WERI-Rb-1 (cell line): ENCODE measurements around the gene ITIH5.
"Not testable (repeated sequence)": the region's sequence is repeated elsewhere in the genome, so short reads cannot be mapped to it uniquely, and the experiment has no call there.

Experiments used
- DNase-seq: peaks from one replicate; pipeline ENCODE4 v3.0.0-alpha.2; 2020
- H3K27ac ChIP-seq: fragments of 250-450 bp; sonication (Bioruptor Pico); 2 replicates; pipeline ENCODE4 v1.5.1; 2020; ENCODE audit warnings: mild to moderate bottlenecking, moderate library complexity
- H3K27me3 ChIP-seq: fragments of 250-450 bp; sonication (Bioruptor Pico); 2 replicates; pipeline ENCODE4 v1.5.1; 2021; ENCODE audit warnings: mild to moderate bottlenecking, low read depth, moderate library complexity; ENCODE audit not compliant: insufficient read depth, severe bottlenecking
- H3K36me3 ChIP-seq: fragments of 250-450 bp; sonication (Bioruptor Pico); 2 replicates; pipeline ENCODE4 v1.5.1; 2020; ENCODE audit warnings: mild to moderate bottlenecking, moderate library complexity
- H3K4me3 ChIP-seq: 2 replicates; pipeline ENCODE4 v1.5.1; 2011; ENCODE audit warnings: low read depth, mild to moderate bottlenecking, control low read depth, low read length
- H3K9me3 ChIP-seq: fragments of 250-450 bp; sonication (Bioruptor Pico); 2 replicates; pipeline ENCODE4 v1.5.1; 2021; ENCODE audit warnings: mild to moderate bottlenecking, moderate library complexity; ENCODE audit not compliant: severe bottlenecking
- TF ChIP-seq, protein P1 (sequence below): IDR thresholded peaks from 2 replicates; pipeline ENCODE4 v1.5.1; 2011; ENCODE audit warnings: low read depth, mild to moderate bottlenecking, control low read depth, inconsistent platforms, low read length

The ITIH5 gene

DNA sequence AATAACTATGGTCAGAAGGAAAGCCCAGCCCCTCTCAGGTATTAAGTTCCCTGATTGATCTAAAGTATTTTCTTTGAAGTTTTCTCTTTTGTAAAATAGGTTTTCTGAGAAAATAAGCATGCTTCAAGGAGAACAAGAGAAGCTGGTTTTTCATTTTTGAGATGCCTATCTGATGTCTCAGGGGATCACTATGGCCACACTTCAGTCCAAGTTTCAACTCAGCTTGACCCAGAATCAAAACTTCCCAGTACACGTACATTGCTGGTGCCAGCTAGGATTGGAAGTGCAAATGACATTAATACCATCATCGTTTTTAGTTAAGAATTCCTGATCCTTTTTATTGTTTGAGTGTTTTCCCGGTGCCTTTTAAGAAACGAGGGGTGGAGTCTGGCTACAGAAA, 7.2 kb downstream of the ITIH5 start:
- H3K27me3 ChIP-seq: peaks cover 4% of the 10 kb centered on the region
- no peaks in the 10 kb centered on the region for H3K36me3 ChIP-seq
- H3K9me3 ChIP-seq: no peaks in the 10 kb centered on the region
- TF ChIP-seq, protein P1, sequence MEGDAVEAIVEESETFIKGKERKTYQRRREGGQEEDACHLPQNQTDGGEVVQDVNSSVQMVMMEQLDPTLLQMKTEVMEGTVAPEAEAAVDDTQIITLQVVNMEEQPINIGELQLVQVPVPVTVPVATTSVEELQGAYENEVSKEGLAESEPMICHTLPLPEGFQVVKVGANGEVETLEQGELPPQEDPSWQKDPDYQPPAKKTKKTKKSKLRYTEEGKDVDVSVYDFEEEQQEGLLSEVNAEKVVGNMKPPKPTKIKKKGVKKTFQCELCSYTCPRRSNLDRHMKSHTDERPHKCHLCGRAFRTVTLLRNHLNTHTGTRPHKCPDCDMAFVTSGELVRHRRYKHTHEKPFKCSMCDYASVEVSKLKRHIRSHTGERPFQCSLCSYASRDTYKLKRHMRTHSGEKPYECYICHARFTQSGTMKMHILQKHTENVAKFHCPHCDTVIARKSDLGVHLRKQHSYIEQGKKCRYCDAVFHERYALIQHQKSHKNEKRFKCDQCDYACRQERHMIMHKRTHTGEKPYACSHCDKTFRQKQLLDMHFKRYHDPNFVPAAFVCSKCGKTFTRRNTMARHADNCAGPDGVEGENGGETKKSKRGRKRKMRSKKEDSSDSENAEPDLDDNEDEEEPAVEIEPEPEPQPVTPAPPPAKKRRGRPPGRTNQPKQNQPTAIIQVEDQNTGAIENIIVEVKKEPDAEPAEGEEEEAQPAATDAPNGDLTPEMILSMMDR: no peak
- no peak overlapping the region for H3K4me3 ChIP-seq
- no peak for DNase-seq
- H3K27ac ChIP-seq: no peak overlapping the region

DNA sequence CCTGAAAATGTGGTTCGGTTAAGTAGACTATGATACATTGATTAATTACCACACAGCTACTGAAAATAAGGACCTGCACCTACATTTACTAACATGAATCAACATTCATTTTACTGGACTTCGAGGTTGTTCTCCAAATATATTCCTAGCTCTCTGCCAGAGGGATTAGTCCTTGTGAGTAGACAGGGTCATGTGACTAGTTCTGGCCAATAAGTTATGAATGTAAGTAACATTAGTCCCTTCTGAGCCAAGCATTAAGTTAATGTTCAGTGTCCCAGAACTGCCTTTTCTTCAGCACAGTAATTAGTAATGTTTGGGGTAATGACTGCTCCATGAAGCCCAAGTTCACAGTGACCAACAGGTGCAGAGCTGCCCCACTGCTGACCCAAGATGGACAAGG, 9.2 kb downstream of the ITIH5 start:
- TF ChIP-seq, protein P1: no peak
- H3K4me3 ChIP-seq: no peak overlapping the region
- H3K27me3 ChIP-seq: peaks cover 4% of the 10 kb centered on the region

DNA sequence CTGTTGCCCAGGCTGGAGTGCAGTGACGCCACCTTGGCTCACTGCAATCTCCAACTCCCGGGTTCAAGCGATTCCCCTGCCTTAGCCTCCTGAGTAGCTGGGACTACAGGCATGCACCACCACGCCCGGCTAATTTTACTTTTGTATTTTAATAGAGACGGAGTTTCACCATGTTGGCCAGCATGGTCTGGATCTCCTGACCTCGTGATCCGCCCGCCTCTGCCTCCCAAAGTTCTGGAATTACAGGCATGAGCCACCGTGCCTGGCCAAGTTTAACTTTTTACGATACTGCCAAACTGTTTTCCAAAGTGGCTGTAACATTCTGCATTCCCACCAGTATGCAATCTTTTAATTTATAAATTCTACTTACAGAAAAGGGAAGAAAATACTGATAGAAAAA, 9.7 kb downstream of the ITIH5 start:
- not testable (repeated sequence) for H3K36me3 ChIP-seq, H3K4me3 ChIP-seq, DNase-seq, H3K9me3 ChIP-seq, H3K27ac ChIP-seq, H3K27me3 ChIP-seq

More for the DNA sequence above, 9.2 kb downstream of the ITIH5 start:
- Histone ChIP-seq H3K27ac (no peak overlapping the region), H3K9me3 (no peaks in the 10 kb centered on the region), H3K36me3 (no peaks in the 10 kb centered on the region)
- DNase-seq: no peak

DNA sequence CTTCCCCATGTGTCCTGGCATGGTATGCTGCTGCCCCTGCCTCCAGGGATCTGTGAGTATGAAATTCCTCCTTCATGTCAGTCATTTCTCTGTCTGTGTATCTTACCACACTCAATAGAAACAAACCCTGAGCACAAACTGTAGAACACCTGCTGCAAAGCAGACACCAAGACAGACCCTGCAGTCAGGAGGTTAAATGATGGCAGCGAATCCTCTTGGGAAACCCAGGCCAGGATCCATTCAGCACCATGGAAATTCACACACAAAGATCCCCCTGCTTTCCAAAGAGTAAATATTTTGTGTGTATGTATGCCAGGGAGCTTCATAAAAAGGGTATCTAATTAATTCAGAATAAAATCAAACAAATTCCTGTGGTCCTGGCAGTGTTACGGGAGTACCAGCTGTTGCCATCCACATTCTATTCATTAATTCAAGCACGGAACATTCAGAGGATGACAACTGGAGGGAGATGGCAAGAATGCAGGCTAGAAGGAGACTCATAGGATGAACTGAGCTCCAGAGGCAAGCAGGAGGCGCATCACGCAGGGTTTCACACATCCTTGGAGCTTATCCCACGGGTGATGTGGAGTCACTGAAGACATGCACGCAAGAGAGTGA, 14.8 kb downstream of the ITIH5 start:
- no peaks in the 10 kb centered on the region for H3K36me3 ChIP-seq
- H3K9me3 ChIP-seq: no peaks in the 10 kb centered on the region
- peaks cover 3% of the 10 kb centered on the region for H3K27me3 ChIP-seq
- no peak for DNase-seq
- TF ChIP-seq, protein P1: no peak
- H3K27ac ChIP-seq: no peak overlapping the region
- no peak overlapping the region for H3K4me3 ChIP-seq

DNA sequence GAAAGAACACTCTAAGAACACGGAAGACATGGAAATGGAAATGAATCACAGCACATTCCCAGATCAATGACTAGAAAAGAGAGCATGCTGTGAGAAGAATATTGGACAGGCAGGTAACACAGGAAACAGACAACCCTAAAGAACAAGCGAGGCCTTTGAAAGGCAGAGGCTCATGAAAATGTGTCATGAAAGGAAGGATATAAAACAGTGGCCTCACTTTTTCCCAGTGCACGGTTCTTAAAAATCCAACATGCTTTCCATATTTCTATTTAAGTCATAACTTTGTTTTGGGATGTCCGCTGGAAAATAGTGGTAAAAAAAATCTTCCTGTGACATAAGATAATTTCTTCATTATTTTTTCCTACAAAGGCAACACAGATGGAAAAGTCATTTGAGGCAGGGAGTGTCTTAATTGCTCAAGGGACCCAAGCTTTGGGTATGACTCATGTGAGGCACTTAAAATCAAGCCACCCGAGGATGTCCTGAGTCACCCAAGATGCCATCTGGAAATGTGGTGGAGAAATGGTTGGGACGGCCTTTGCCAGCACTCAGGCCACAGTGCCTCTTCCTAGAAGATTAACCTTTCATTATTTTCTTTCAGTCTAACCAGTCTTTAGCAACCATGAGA, 17.0 kb downstream of the ITIH5 start:
- no peaks in the 10 kb centered on the region for H3K36me3 ChIP-seq
- TF ChIP-seq, protein P1: no peak
- H3K9me3 ChIP-seq: no peaks in the 10 kb centered on the region
- H3K4me3 ChIP-seq: no peak overlapping the region
- no peak for DNase-seq
- peaks cover 3% of the 10 kb centered on the region for H3K27me3 ChIP-seq
- H3K27ac ChIP-seq: no peak overlapping the region

DNA sequence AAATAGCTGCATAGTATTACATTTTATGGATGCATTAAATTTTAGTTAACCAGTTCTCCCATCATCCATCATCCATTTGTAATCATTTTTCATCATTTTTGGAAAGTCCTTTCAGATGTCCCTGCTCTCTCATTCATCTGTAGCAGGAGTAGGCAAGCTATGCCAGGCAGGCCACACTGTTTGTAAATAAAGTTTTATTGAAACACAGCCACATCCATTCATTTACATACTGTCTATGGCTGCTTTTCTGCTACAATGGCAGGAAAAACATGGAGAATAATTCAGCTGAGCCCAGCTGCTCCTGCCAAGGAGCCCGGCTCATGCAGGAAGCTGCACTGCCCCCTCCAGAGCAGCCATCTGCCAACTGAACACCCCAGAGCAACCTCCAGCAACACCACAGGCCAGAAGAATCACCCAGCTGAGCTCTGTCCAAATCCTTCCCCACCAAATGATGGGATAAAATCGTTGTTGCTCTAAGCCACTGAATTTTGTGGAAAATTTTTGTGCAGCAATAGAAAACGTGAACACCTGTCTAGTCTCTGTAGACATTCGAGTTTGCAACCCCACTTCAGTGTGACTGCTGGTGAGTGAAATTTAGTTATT, 19.6 kb downstream of the ITIH5 start:
- DNase-seq: no peak
- H3K4me3 ChIP-seq: no peak overlapping the region
- H3K27ac ChIP-seq: no peak overlapping the region
- no peaks in the 10 kb centered on the region for H3K9me3 ChIP-seq
- no peaks in the 10 kb centered on the region for H3K36me3 ChIP-seq
- TF ChIP-seq, protein P1: no peak
- H3K27me3 ChIP-seq: peaks cover 3% of the 10 kb centered on the region
